PFSK-1 (cell line): Measurements from ENCODE around the gene SBK3.

Source experiments
- FOXP2 ChIP-seq: optimal IDR thresholded peaks from 2 replicates; pipeline ENCODE3; 2011; ENCODE audit warnings: borderline replicate concordance, control low read depth, inconsistent platforms; ENCODE audit not compliant: insufficient read depth; ENCODE audit errors: extremely low read length, extremely low read depth
- POLR2AphosphoS5 ChIP-seq: IDR thresholded peaks from 2 replicates; pipeline ENCODE4 v1.6.1; 2012; ENCODE audit warnings: low read depth, mild to moderate bottlenecking, control low read depth, low read length, moderate library complexity
- REST ChIP-seq, 2 experiments: IDR thresholded peaks; 2 replicates each; pipeline versions ENCODE4 v1.6.1 to v1.8.0; 2011 to 2012; ENCODE audit warnings: low read depth in 2 of 2, low read length in 2 of 2, control low read depth in 1 of 2, inconsistent platforms in 1 of 2, mild to moderate bottlenecking in 1 of 2, moderate library complexity in 1 of 2; ENCODE audit not compliant: insufficient read depth in 1 of 2
- SIN3A ChIP-seq: IDR thresholded peaks from 2 replicates; pipeline ENCODE4 v1.6.1; 2012; ENCODE audit warnings: mild to moderate bottlenecking, low read length, moderate library complexity, borderline replicate concordance; ENCODE audit not compliant: insufficient read depth
- TAF1 ChIP-seq: IDR thresholded peaks from 2 replicates; pipeline ENCODE4 v1.6.1; 2012; ENCODE audit warnings: low read length, control low read depth, borderline replicate concordance; ENCODE audit not compliant: insufficient read depth

The SBK3 gene

GRCh38 chr19:55552620-55553019 lies 7.3 kb upstream of the SBK3 start:
- TF ChIP-seq POLR2AphosphoS5 (no peak), SIN3A (no peak), TAF1 (no peak)

DNA sequence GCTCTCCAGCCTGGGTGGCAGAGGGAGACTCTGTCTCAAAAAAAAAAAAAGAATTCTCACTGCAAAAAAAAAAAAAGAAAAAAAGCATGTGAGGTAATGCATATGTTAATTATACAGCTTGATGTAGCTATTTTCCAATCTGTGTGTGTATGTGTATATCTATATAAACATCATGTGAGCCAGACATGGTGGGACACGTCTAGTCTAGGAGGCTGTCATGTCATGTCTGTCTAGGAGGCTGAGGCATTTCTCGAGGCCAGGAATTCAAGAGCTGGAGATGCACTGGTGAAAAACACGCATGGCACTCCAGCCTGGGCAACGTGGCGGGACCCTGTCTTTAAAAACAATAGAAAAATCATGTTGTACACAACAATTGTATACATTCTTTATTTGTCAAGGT lies 6.9 kb upstream of the SBK3 start:
- TF ChIP-seq FOXP2: no peak

DNA sequence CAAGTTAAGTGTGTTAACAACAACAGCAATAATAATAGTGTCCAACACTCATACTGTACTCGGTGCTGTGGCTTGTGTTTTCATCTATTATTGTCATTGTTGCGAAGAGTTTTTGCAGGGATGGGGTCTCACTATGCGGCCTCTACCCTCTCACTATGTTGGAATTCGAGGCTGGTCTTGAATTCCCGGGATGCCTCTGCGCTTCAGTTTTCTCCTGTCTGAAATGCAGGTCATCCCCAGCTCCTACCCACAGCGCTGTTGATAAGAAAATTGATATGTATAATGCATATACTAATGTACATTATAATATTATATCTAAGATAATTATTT lies 4.9 kb upstream of the SBK3 start:
- TF ChIP-seq FOXP2 (no peak), REST (IDR thresholded peaks at IDR 0.05; ENCODE audit: insufficient read depth in 1 of 2, low read depth in 2 of 2, low read length in 2 of 2) (no peak), SIN3A (no peak), TAF1 (no peak), POLR2AphosphoS5 (no peak)

GRCh38 chr19:55549500-55550320 lies 4.4 kb upstream of the SBK3 start:
- TF ChIP-seq SIN3A (no peak), POLR2AphosphoS5 (0 out of 2 replicates have a peak, but pooled peaks have one; percentile 18), REST (IDR thresholded peaks at IDR 0.05; ENCODE audit: insufficient read depth in 1 of 2, low read depth in 2 of 2, low read length in 2 of 2) (no peak), FOXP2 (peak; percentile 71), TAF1 (no peak)

DNA sequence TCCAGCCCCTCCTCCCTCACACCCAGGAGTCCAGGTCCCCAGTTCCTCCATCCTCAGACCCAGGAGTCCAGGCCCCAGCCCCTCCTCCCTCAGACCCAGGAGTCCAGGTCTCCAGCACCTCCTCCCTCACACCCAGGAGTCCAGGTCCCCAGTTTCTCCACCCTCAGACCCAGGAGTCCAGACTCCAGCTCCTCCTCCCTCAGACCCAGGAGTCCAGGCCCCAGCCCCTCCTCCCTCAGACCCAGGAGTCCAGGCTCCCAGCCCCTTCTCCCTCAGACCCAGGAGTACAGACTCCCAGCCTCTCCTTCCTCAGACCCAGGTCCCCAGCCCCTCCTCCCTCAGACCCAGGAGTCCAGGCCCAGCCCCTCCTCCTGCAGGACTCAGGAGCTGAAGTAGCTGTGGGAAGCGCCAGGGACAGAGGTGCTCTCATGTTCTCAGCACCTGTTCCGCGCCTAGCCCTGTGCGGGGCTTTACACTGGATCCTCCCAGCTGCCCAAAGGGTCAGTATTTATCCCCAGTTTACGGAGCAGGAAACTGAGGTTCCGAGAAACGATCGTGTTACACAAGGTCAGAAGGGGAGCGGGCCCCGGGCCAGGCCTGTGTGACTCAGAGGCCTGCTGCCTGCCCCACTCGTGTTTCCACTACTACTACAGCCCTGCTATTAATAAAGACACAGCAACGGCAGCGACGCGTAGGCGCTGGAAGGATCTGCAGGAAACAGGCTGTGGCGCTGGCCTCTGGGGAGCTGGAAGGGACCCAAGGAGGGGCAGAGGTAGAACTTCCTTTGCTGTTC lies 1.7 kb upstream of the SBK3 start:
- TF ChIP-seq FOXP2 (peak; percentile 84), TAF1 (no peak), SIN3A (0 out of 2 replicates have a peak, but pooled peaks have one; percentile 16)

DNA sequence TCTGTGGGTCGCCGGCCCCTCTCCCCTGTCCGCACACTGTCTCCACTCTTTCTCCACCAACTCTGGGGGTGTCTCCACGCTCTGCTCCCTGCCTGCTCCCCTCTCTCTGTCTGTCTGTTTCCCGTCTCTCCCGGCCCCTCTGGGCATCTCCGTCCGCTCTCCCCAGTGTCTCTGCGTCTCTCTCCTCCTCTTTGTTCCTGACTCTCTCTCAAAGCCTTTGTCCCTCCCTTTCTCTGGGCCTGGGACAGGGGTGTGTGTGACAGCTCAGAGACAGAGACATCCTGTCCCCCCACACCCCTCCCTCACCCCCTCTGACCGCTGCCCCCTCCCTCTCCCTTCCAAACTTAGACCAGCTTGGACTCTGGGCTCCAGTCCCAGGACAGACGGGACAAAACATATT lies 668 bp upstream of the SBK3 start:
- TF ChIP-seq TAF1: no peak
- TF ChIP-seq REST (IDR thresholded peaks at IDR 0.05; ENCODE audit: insufficient read depth in 1 of 2, low read depth in 2 of 2, low read length in 2 of 2): no peak
- no peak for TF ChIP-seq POLR2AphosphoS5
- no peak for TF ChIP-seq SIN3A
